LNCAP (cell line): ENCODE results near the gene PRKAG3.

Source experiments
- TF ChIP-seq, protein P1 (sequence below): fragments of 450-650 bp; IDR thresholded peaks from 2 replicates; pipeline ENCODE4 v1.5.1; 2017; ENCODE audit warnings: mild to moderate bottlenecking

PRKAG3 gene

DNA sequence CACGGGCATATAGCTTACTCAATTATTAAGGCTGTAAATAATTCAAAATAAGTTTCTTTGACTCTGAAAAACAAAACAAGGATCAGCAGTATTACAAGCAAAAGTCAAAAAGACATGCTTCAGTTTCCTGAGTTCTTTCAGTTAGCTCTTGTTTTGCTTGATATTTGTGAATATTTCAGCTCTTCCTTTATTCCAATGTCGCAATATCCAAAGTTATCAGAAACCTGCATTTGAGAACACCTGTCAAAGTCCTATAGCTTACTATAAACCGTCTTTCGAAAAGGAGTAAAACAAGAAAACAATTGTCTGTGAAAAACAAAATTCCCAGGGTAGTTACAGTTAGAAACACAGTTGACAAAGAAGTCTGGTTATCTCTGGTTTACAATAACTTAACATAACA is 34.9 kb downstream of the PRKAG3 start:
- TF ChIP-seq, protein P1, sequence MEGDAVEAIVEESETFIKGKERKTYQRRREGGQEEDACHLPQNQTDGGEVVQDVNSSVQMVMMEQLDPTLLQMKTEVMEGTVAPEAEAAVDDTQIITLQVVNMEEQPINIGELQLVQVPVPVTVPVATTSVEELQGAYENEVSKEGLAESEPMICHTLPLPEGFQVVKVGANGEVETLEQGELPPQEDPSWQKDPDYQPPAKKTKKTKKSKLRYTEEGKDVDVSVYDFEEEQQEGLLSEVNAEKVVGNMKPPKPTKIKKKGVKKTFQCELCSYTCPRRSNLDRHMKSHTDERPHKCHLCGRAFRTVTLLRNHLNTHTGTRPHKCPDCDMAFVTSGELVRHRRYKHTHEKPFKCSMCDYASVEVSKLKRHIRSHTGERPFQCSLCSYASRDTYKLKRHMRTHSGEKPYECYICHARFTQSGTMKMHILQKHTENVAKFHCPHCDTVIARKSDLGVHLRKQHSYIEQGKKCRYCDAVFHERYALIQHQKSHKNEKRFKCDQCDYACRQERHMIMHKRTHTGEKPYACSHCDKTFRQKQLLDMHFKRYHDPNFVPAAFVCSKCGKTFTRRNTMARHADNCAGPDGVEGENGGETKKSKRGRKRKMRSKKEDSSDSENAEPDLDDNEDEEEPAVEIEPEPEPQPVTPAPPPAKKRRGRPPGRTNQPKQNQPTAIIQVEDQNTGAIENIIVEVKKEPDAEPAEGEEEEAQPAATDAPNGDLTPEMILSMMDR = no peak

DNA sequence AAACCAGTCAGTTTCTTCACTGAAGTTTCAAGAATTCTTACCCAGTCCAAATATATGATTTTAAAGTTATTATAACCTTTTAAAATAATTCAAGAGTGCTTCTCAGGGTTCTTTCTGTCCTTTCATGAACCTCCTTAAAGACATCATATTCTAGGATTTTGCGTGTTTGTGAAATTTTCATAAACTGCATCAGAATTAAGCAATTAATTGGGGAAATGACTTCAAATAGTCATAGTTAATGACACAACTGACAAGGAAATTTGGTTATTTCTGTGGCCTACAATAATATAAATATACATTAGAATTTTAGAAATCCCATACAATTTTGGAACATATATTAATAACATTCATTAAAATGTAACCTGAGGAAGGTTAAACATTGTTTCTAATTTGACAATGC is 39.2 kb downstream of the PRKAG3 start:
- TF ChIP-seq, protein P1 = no peak

DNA sequence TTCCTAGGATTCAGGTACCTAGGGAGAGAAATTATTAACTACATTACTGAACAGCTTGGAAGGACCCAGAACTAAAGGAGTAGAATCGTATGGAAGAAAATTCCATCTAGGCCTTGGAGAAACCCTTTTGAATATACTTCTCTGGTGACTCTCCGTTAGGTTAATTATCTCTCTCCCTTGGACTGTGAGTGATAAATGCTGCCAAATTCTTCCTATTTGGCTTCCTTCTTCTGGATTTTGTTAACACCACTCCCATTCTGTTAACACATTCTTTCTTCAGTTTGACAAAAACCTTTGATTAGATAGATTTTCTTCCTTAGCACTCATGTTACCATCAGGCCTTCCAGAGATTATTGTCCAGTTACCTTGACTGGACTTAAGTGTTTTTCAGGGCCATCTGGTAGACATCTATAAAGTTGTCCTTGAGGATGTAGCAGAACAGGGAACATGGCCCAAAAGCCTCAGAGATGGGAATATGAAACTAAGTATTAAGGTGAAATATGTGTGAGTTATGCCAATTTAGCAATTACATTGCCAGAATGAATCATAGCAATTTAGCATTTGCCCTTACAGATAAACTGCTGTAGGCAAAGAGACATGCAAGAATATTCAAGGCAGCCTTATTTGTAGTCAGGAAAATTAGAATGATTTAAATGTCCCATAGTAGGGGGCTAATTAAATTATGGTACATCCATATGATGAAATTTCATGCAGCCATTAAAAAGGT is 42.9 kb downstream of the PRKAG3 start:
- TF ChIP-seq, protein P1 = no peak

DNA sequence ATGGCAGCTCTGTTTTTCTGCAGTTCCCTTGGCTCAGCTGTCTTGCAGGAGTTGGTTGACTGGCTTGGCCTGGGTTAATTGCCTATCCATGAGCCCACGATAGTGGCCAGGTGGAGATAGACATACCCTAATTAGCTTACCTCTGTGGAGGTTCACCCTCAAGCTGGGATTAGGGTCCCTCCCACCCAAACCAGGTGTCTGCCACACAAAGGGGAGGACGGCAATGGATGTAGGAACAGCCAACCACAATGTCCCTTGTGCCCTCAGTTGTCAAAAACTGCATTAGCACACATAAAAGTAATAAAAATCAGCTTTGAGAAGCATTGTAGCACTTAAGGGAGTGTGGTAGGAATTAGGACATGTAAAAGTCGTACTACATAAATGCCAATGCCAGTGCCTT is 45.5 kb downstream of the PRKAG3 start:
- TF ChIP-seq, protein P1 = no peak

DNA sequence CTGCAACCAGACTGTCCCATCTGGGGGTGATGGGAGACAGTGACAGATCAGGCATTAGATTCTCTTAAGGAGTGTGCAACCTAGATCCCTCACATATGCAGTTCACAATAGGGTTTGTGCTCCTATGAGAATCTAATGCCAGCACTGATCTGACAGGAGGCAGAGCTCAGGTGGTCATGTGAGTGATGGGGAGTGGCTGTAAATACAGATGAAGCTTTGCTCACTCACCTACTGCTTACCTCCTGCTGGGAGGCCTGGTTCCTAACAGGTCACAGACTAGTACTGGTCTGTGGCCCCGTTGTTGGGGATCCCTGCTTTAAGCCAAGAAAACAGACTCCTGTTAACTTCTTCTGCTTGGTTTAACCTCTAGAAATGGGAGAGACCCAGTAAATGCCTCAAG is 46.5 kb downstream of the PRKAG3 start:
- TF ChIP-seq, protein P1 = no peak

DNA sequence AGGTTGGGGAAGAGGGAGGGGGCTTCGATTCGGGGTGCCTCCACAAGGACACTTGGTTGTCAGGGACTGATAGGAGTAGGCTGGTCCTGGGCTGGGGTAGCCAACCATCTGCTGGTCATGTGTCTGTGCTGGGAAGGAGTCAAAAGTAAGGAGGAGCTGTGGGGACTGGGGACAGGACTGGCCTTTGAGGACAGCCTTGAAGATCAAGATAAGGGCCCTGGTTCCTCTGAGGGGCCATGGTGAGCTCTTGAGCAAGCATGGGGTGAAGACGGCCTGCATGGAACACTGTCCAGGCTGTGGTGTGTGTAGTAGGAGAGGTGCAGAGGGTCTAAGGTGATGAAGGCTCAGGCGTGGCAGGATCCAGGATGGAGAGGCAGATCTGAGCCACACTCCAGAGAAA is 47.9 kb downstream of the PRKAG3 start:
- TF ChIP-seq, protein P1 = no peak

DNA sequence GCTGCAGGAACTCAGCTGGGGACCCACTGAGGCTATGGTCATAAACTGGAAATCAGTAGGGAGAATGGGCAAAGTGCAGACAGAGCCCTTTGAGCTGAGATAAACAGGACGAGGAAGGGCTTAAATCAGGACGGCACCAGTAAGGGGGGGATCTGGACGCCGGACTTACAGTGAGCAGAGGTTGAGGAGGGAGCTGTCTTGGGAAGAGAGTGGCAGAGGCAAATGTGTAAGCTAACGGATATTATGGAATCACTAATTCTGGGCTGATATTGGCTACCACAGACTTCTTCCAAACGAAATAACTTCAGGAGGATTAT is 49.1 kb downstream of the PRKAG3 start:
- TF ChIP-seq, protein P1 = no peak
